Measurements from ENCODE around the gene ABHD18. TPM values are rescaled to one million over a fixed set of nuclear protein-coding genes. Genes with fewer than 3 reads are reported as not detected.
"Not testable (repeated sequence)": the region's sequence is repeated elsewhere in the genome, so short reads cannot be mapped to it uniquely, and the experiment has no call there.

Gene ABHD18
- total RNA-seq, 1 experiment from 2014 or later: 3.6 TPM

GRCh38 chr4:128031756-128032384 lies 66.7 kb downstream of the ABHD18 start:
- Histone ChIP-seq H3K4me1 (no peaks in the 10 kb centered on the region), H3K27me3 (no peaks in the 10 kb centered on the region), H3K27ac (no peak overlapping the region), H3K9me3 (replicated peaks) (no peaks in the 10 kb centered on the region), H3K36me3 (no peaks in the 10 kb centered on the region), H3K4me3 (no peak overlapping the region)
- no peak for DNase-seq

GRCh38 chr4:128039568-128039967 lies 74.4 kb downstream of the ABHD18 start:
- no peaks in the 10 kb centered on the region for H3K36me3 ChIP-seq
- no peak overlapping the region for H3K27ac ChIP-seq
- H3K9me3 ChIP-seq (replicated peaks): no peaks in the 10 kb centered on the region
- no peak for DNase-seq
- no peaks in the 10 kb centered on the region for H3K27me3 ChIP-seq
- H3K4me3 ChIP-seq: no peak overlapping the region
- H3K4me1 ChIP-seq: no peaks in the 10 kb centered on the region

GRCh38 chr4:128047019-128047418 lies 81.8 kb downstream of the ABHD18 start:
- H3K36me3 ChIP-seq; H3K9me3 ChIP-seq (replicated peaks); H3K27ac ChIP-seq; DNase-seq; H3K27me3 ChIP-seq; H3K4me1 ChIP-seq; H3K4me3 ChIP-seq: not testable (repeated sequence)

- H3K27ac ChIP-seq; DNase-seq; H3K9me3 ChIP-seq (replicated peaks); H3K4me1 ChIP-seq; H3K36me3 ChIP-seq; H3K27me3 ChIP-seq; H3K4me3 ChIP-seq: not testable (repeated sequence)
Measured at GRCh38 chr4:128047514-128047913, 82.3 kb downstream of the ABHD18 start.

GRCh38 chr4:128051229-128051628 lies 86.0 kb downstream of the ABHD18 start:
- not testable (repeated sequence) for H3K27me3 ChIP-seq; H3K9me3 ChIP-seq (replicated peaks); H3K36me3 ChIP-seq; H3K27ac ChIP-seq; H3K4me1 ChIP-seq; H3K4me3 ChIP-seq
- DNase-seq: peak; percentile 10 to 36

- not testable (repeated sequence) for H3K27ac ChIP-seq, H3K4me1 ChIP-seq
Measured at GRCh38 chr4:128054907-128055306, 89.7 kb downstream of the ABHD18 start.

GRCh38 chr4:128055441-128056206 lies 90.4 kb downstream of the ABHD18 start:
- not testable (repeated sequence) for H3K4me3 ChIP-seq; H3K9me3 ChIP-seq (replicated peaks); H3K27ac ChIP-seq; H3K27me3 ChIP-seq; H3K36me3 ChIP-seq; H3K4me1 ChIP-seq; DNase-seq

More at GRCh38 chr4:128054907-128055306, 89.7 kb downstream of the ABHD18 start:
- not testable (repeated sequence) for H3K27me3 ChIP-seq; H3K9me3 ChIP-seq (replicated peaks); DNase-seq; H3K4me3 ChIP-seq; H3K36me3 ChIP-seq

GRCh38 chr4:128056396-128056795 lies 91.2 kb downstream of the ABHD18 start:
- no peak overlapping the region for H3K27ac ChIP-seq
- no peaks in the 10 kb centered on the region for H3K27me3 ChIP-seq
- H3K36me3 ChIP-seq: no peaks in the 10 kb centered on the region
- no peak overlapping the region for H3K4me3 ChIP-seq
- H3K9me3 ChIP-seq (replicated peaks): no peaks in the 10 kb centered on the region
- no peak for DNase-seq
- H3K4me1 ChIP-seq: no peaks in the 10 kb centered on the region

- no peaks in the 10 kb centered on the region for H3K9me3 ChIP-seq (replicated peaks)
- peak in 1 of 2 experiments; percentile 24 for DNase-seq
- peak overlapping the region; percentile 76 for H3K27ac ChIP-seq
- H3K4me3 ChIP-seq: peak overlapping the region; percentile 81
- no peaks in the 10 kb centered on the region for H3K36me3 ChIP-seq
- H3K27me3 ChIP-seq: no peaks in the 10 kb centered on the region
- no peaks in the 10 kb centered on the region for H3K4me1 ChIP-seq
Measured at GRCh38 chr4:128060121-128060698, 95.0 kb downstream of the ABHD18 start.

GRCh38 chr4:128060699-128061565 lies 95.7 kb downstream of the ABHD18 start, which contains the start of gene LARP1B:
LARP1B (plus strand) TSS chr4:128061312; CDS start chr4:128074952, 13,640 bp downstream.
- H3K27ac ChIP-seq: peak within 1 kb of the TSS; percentile 76
- DNase-seq: peak; percentile 94 to 95
- H3K27me3 ChIP-seq: no peaks in the 10 kb centered on the region
- no peaks in the 10 kb centered on the region for H3K9me3 ChIP-seq (replicated peaks)
- no peaks in the 10 kb centered on the region for H3K4me1 ChIP-seq
- H3K4me3 ChIP-seq: peak within 1 kb of the TSS; percentile 81
- no peaks in the 10 kb centered on the region for H3K36me3 ChIP-seq

- H3K9me3 ChIP-seq (replicated peaks): no peaks in the 10 kb centered on the region
- H3K27ac ChIP-seq: peak overlapping the region; percentile 50; the same call in 1 of the 2 replicates
- H3K36me3 ChIP-seq: no peaks in the 10 kb centered on the region
- peak overlapping the region; percentile 81 for H3K4me3 ChIP-seq
- no peaks in the 10 kb centered on the region for H3K27me3 ChIP-seq
- peak; percentile 47 to 55 for DNase-seq
- H3K4me1 ChIP-seq: no peaks in the 10 kb centered on the region
Measured at GRCh38 chr4:128061566-128062536, 96.6 kb downstream of the ABHD18 start.

- not testable (repeated sequence) for DNase-seq; H3K9me3 ChIP-seq (replicated peaks); H3K27me3 ChIP-seq
Measured at GRCh38 chr4:128066453-128066820, 101.2 kb downstream of the ABHD18 start.

GRCh38 chr4:128068918-128069317 lies 103.7 kb downstream of the ABHD18 start:
- Histone ChIP-seq H3K27me3 (no peaks in the 10 kb centered on the region), H3K9me3 (replicated peaks) (no peaks in the 10 kb centered on the region; the same call in 1 of the 2 replicates), H3K36me3 (no peaks in the 10 kb centered on the region), H3K4me1 (no peaks in the 10 kb centered on the region), H3K4me3 (no peak overlapping the region), H3K27ac (no peak overlapping the region)
- peak in 1 of 2 experiments; percentile 13 for DNase-seq

More at GRCh38 chr4:128066453-128066820, 101.2 kb downstream of the ABHD18 start:
- not testable (repeated sequence) for H3K4me3 ChIP-seq, H3K4me1 ChIP-seq, H3K36me3 ChIP-seq, H3K27ac ChIP-seq

GRCh38 chr4:128076464-128076863 lies 111.3 kb downstream of the ABHD18 start:
- H3K36me3 ChIP-seq: peaks cover 17% of the 10 kb centered on the region
- H3K4me1 ChIP-seq: no peaks in the 10 kb centered on the region
- no peaks in the 10 kb centered on the region for H3K27me3 ChIP-seq
- H3K27ac ChIP-seq: no peak overlapping the region
- no peaks in the 10 kb centered on the region for H3K9me3 ChIP-seq (replicated peaks)
- DNase-seq: no peak
- H3K4me3 ChIP-seq: no peak overlapping the region
